GM18498 (cell line): ENCODE data around the gene RPL28.

Experiments
- ATAC-seq: cut with Tn5 transposase; IDR thresholded peaks from one replicate; pipeline ENCODE4 v1.9.1; 2021; ENCODE audit warnings: mild to moderate bottlenecking, moderate library complexity; ENCODE audit not compliant: unreplicated experiment

RPL28 gene

GRCh38 chr19:55385724-55386492 lies at the start of gene RPL28:
TSS of gene RPL28 (plus strand) at chr19:55385932. CDS start at chr19:55386358, 426 bp downstream.
- ATAC-seq = peak; percentile 63

GRCh38 chr19:55336101-55336500 lies 49.6 kb upstream of the RPL28 start:
- ATAC-seq = no peak

GRCh38 chr19:55339105-55339888 lies 46.4 kb upstream of the RPL28 start, which contains the start of gene KMT5C:
TSS of gene KMT5C (plus strand) at chr19:55339876. CDS start at chr19:55341937, 2,061 bp downstream.
- ATAC-seq = peak; percentile 83

- ATAC-seq = no peak
These were observed 45.6 kb upstream of the RPL28 start for GRCh38 chr19:55339889-55340783.

GRCh38 chr19:55340784-55341147 lies 45.0 kb upstream of the RPL28 start:
- no peak for ATAC-seq

GRCh38 chr19:55341171-55341588 lies 44.6 kb upstream of the RPL28 start:
- no peak for ATAC-seq

- ATAC-seq = no peak
These were observed 43.9 kb upstream of the RPL28 start for GRCh38 chr19:55341595-55342531.

- no peak for ATAC-seq
These were observed 41.3 kb upstream of the RPL28 start for GRCh38 chr19:55344444-55344843.

GRCh38 chr19:55345101-55345817 lies 40.5 kb upstream of the RPL28 start:
- no peak for ATAC-seq

- ATAC-seq = no peak
These were observed 39.7 kb upstream of the RPL28 start for GRCh38 chr19:55345818-55346724.

GRCh38 chr19:55346725-55347441 lies 38.8 kb upstream of the RPL28 start:
- no peak for ATAC-seq

- no peak for ATAC-seq
These were observed 38.2 kb upstream of the RPL28 start for GRCh38 chr19:55347442-55348009.

- ATAC-seq = no peak
These were observed 37.3 kb upstream of the RPL28 start for GRCh38 chr19:55348317-55349034.

- ATAC-seq = no peak
These were observed 35.0 kb upstream of the RPL28 start for GRCh38 chr19:55350620-55351315.

- no peak for ATAC-seq
These were observed 33.7 kb upstream of the RPL28 start for GRCh38 chr19:55352040-55352439.

GRCh38 chr19:55352549-55353145 lies 33.1 kb upstream of the RPL28 start:
- no peak for ATAC-seq
